Upper lobe of left lung (tissue), 6 donors: ENCODE data around the gene SGTA. TPM values are rescaled to one million over a fixed set of nuclear protein-coding genes. Genes with fewer than 3 reads are reported as not detected.

Experiments
- ATAC-seq, 2 donors: fragments of 200-7000 bp; cut with Tn5 transposase; one replicate each; pipeline ENCODE4 v1.9.1; 2022; ENCODE audit warnings: mild to moderate bottlenecking in 2 of 2, moderate library complexity in 2 of 2; ENCODE audit not compliant: low FRiP score in 2 of 2
- DNase-seq, 2 donors: peaks; one replicate each; pipeline ENCODE4 v3.0.0-alpha.2; 2019 to 2020
- H3K27ac ChIP-seq, 4 donors: fragments of 200-600 bp; sonication (generic); one replicate each; pipeline ENCODE4 v1.5.1; 2016 to 2019
- H3K27me3 ChIP-seq, 4 donors: fragments of 200-600 bp; sonication (generic); one replicate each; pipeline ENCODE4 v1.5.1; 2017 to 2019
- H3K36me3 ChIP-seq, 4 donors: fragments of 200-600 bp; sonication (generic); one replicate each; pipeline ENCODE4 v1.5.1; 2016 to 2019
- H3K4me1 ChIP-seq, 4 donors: fragments of 200-600 bp; sonication (generic); one replicate each; pipeline ENCODE4 v1.5.1; 2018 to 2019
- H3K4me3 ChIP-seq, 4 donors: fragments of 200-600 bp; sonication (generic); one replicate each; pipeline ENCODE4 v1.5.1; 2017 to 2019; ENCODE audit warnings: mild to moderate bottlenecking in 2 of 4, moderate library complexity in 1 of 4
- H3K9me3 ChIP-seq, 4 donors: fragments of 200-600 bp; sonication (generic); one replicate each; pipeline ENCODE4 v1.5.1; 2018 to 2019
- CTCF ChIP-seq, 6 experiments: fragments of 450-650 bp in 4 of 6; fragments of 200-600 bp in 2 of 6; sonication (generic) in 2 of 6; IDR thresholded peaks; one replicate each; pipeline ENCODE4 v1.5.1; 2016 to 2019; ENCODE audit warnings: antibody characterized with exemption in 6 of 6
- EP300 ChIP-seq, 4 donors: sonication (generic); formaldehyde crosslinking; IDR thresholded peaks; one replicate each; pipeline ENCODE4 v1.5.1; 2017; ENCODE audit warnings: antibody characterized with exemption in 4 of 4, control low read depth in 2 of 4
- POLR2A ChIP-seq, 4 donors: fragments of 450-650 bp; IDR thresholded peaks; one replicate each; pipeline ENCODE4 v1.5.1; 2016 to 2017; ENCODE audit warnings: antibody characterized with exemption in 4 of 4, mild to moderate bottlenecking in 2 of 4
- POLR2AphosphoS5 ChIP-seq, 2 donors: sonication (generic); formaldehyde crosslinking; IDR thresholded peaks; one replicate each; pipeline ENCODE4 v1.5.1; 2017; ENCODE audit warnings: antibody characterized with exemption in 2 of 2
- WGBS, 2 donors: methylation state at CpG; one replicate each; pipeline ENCODE4 v1.1.5; 2017 to 2018; 5-methylcytosine and 5-hydroxymethylcytosine counted together
- total RNA-seq, 6 donors: library from RNA; depleted of rRNA in 4 of 6; stranded (reverse); fragments of >200 nt in 4 of 6; gene quantifications; one replicate each; pipeline versions ENCODE4 v1.1.0 to v1.2.1, GENCODE V29; 2016 to 2021
- donor health status: DM: no; HTN: no; CAD: no; lungs with moderate emphysema.
- donor health status: DM: no; HTN: yes; CAD: no; lungs with severe emphysema.

The SGTA gene
- total RNA-seq, 6 donors from 2014 or later: 34.3 to 56.4 (median 46.1) TPM

GRCh38 chr19:2747349-2747748, 35.7 kb downstream of the SGTA start:
- Histone ChIP-seq H3K36me3 (no peaks in the 10 kb centered on the region), H3K4me3 (no peak overlapping the region), H3K9me3 (no peaks in the 10 kb centered on the region), H3K4me1 (peaks cover 0 to 8% (median 5%) of the 10 kb centered on the region in 4 donors), H3K27ac (no peak overlapping the region), H3K27me3 (no peaks in the 10 kb centered on the region)
- TF ChIP-seq CTCF (IDR thresholded peaks at IDR 0.05) (no peak), POLR2AphosphoS5 (IDR thresholded peaks at IDR 0.05) (no peak), POLR2A (IDR thresholded peaks at IDR 0.05) (no peak), EP300 (IDR thresholded peaks at IDR 0.05) (no peak)
- DNase-seq (no peak), ATAC-seq (no peak)
- 84 to 87% methylated on average over 7 of the region's 7 CpGs for WGBS, 2 donors

- TF ChIP-seq POLR2AphosphoS5 (IDR thresholded peaks at IDR 0.05) (no peak), CTCF (IDR thresholded peaks at IDR 0.05) (no peak), POLR2A (IDR thresholded peaks at IDR 0.05) (no peak), EP300 (IDR thresholded peaks at IDR 0.05) (no peak)
- DNase-seq (no peak), ATAC-seq (no peak)
- Histone ChIP-seq H3K27ac (no peak overlapping the region), H3K27me3 (no peaks in the 10 kb centered on the region), H3K4me3 (no peak overlapping the region), H3K9me3 (no peaks in the 10 kb centered on the region), H3K36me3 (no peaks in the 10 kb centered on the region), H3K4me1 (peaks cover 5 to 10% (median 7%) of the 10 kb centered on the region in 4 donors)
- WGBS, 2 donors: 32 to 46% methylated on average over 4 of the region's 4 CpGs
These were observed 39.0 kb downstream of the SGTA start for GRCh38 chr19:2744113-2744512.

DNA sequence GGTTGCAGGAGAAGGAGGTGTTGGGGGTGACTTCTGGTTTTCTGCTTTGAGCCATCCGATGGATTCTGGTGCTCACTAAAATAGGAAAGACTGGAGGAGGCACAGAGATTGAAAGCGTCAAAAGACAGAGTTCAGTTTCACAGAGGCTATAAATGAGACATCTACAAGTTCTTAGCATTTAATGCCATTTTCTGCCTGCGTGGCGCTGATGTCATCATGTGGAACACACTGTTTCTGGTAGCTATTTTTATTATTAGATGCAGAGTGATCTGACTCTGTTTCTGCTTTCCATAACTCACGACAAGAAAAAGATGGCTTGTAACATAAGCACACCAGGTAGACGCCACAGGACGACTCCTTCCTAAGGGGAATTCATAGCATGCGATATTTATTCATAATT, 40.0 kb downstream of the SGTA start:
- TF ChIP-seq POLR2A (IDR thresholded peaks at IDR 0.05): no peak
- TF ChIP-seq EP300 (IDR thresholded peaks at IDR 0.05): no peak
- no peak for TF ChIP-seq POLR2AphosphoS5 (IDR thresholded peaks at IDR 0.05)
- TF ChIP-seq CTCF (IDR thresholded peaks at IDR 0.05): no peak
- Histone ChIP-seq H3K4me3 (no peak overlapping the region), H3K4me1 (peaks cover 11 to 15% (median 13%) of the 10 kb centered on the region in 4 donors), H3K27me3 (no peaks in the 10 kb centered on the region), H3K27ac (no peak overlapping the region), H3K9me3 (no peaks in the 10 kb centered on the region), H3K36me3 (no peaks in the 10 kb centered on the region)
- WGBS, 2 donors: 71 to 75% methylated on average over 8 of the region's 8 CpGs
- ATAC-seq (no peak), DNase-seq (no peak)

DNA sequence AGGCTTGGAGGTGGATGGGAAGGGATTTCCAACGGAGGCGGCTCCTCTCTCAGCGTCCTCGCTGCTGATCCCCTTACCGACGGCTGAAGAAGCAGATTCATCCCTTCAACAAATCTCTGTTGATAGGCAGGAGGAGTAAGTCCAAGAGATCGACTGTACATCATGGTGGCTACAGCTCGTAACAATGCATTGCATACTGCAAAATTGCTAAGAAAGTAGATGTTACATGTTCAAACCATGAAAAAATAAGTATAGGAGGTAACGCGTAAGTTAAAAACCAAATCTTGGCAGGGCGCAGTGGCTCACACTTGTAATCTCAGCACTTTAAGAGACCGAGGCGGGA, 42.8 kb downstream of the SGTA start:
- Histone ChIP-seq H3K4me3 (peak overlapping the region in 3 of 4 donors; percentile 67 to 86 (median 85)), H3K27me3 (no peaks in the 10 kb centered on the region), H3K9me3 (no peaks in the 10 kb centered on the region), H3K27ac (no peak overlapping the region), H3K4me1 (peaks cover 11 to 30% (median 13%) of the 10 kb centered on the region in 4 donors), H3K36me3 (peaks cover 0 to 18% (median 8%) of the 10 kb centered on the region in 4 donors)
- DNase-seq (no peak), ATAC-seq (no peak)
- WGBS, 2 donors: 44 to 46% methylated on average over 13 of the region's 13 CpGs
- no peak for TF ChIP-seq EP300 (IDR thresholded peaks at IDR 0.05)
- no peak for TF ChIP-seq POLR2AphosphoS5 (IDR thresholded peaks at IDR 0.05)
- TF ChIP-seq POLR2A (IDR thresholded peaks at IDR 0.05): no peak
- no peak for TF ChIP-seq CTCF (IDR thresholded peaks at IDR 0.05)

- peak; percentile 98 to 100 for ATAC-seq
- Histone ChIP-seq H3K27me3 (no peaks in the 10 kb centered on the region), H3K9me3 (no peaks in the 10 kb centered on the region), H3K4me3 (peak within 1 kb of the TSS; percentile 67 to 86 (median 83)), H3K36me3 (peaks cover 0 to 24% (median 14%) of the 10 kb centered on the region in 4 donors), H3K27ac (peak within 1 kb of the TSS in 3 of 4 donors; percentile 53 to 79 (median 67)), H3K4me1 (peaks cover 11 to 30% (median 13%) of the 10 kb centered on the region in 4 donors)
- TF ChIP-seq POLR2A (IDR thresholded peaks at IDR 0.05) (peak in 1 of 4 donors; percentile 53), POLR2AphosphoS5 (IDR thresholded peaks at IDR 0.05) (peak in 1 of 2 donors; percentile 57), CTCF (IDR thresholded peaks at IDR 0.05) (peak in 5 of 6 experiments; percentile 14 to 69 (median 45)), EP300 (IDR thresholded peaks at IDR 0.05) (no peak)
- WGBS, 2 donors: 1 to 11% methylated on average over 3 to 19 of the region's 64 CpGs
- DNase-seq: peak; percentile 97
These were observed 43.3 kb downstream of the SGTA start, which contains the start of gene SLC39A3 for GRCh38 chr19:2739602-2740313. Gene SLC39A3 (minus strand): TSS chr19:2740017. CDS start chr19:2737257, 2,760 bp downstream.
